Upper lobe of left lung (tissue), 6 donors: ENCODE measurements around the gene TMPRSS5. TPM values are rescaled to one million over a fixed set of nuclear protein-coding genes. Genes with fewer than 3 reads are reported as not detected.

Source experiments
- ATAC-seq, 2 donors: fragments of 200-7000 bp; cut with Tn5 transposase; one replicate each; pipeline ENCODE4 v1.9.1; 2022; ENCODE audit warnings: mild to moderate bottlenecking in 2 of 2, moderate library complexity in 2 of 2; ENCODE audit not compliant: low FRiP score in 2 of 2
- DNase-seq, 2 donors: peaks; one replicate each; pipeline ENCODE4 v3.0.0-alpha.2; 2019 to 2020
- H3K27ac ChIP-seq, 4 donors: fragments of 200-600 bp; sonication (generic); one replicate each; pipeline ENCODE4 v1.5.1; 2016 to 2019
- H3K27me3 ChIP-seq, 4 donors: fragments of 200-600 bp; sonication (generic); one replicate each; pipeline ENCODE4 v1.5.1; 2017 to 2019
- H3K36me3 ChIP-seq, 4 donors: fragments of 200-600 bp; sonication (generic); one replicate each; pipeline ENCODE4 v1.5.1; 2016 to 2019
- H3K4me1 ChIP-seq, 4 donors: fragments of 200-600 bp; sonication (generic); one replicate each; pipeline ENCODE4 v1.5.1; 2018 to 2019
- H3K4me3 ChIP-seq, 4 donors: fragments of 200-600 bp; sonication (generic); one replicate each; pipeline ENCODE4 v1.5.1; 2017 to 2019; ENCODE audit warnings: mild to moderate bottlenecking in 2 of 4, moderate library complexity in 1 of 4
- H3K9me3 ChIP-seq, 4 donors: fragments of 200-600 bp; sonication (generic); one replicate each; pipeline ENCODE4 v1.5.1; 2018 to 2019
- EP300 ChIP-seq, 4 donors: sonication (generic); formaldehyde crosslinking; IDR thresholded peaks; one replicate each; pipeline ENCODE4 v1.5.1; 2017; ENCODE audit warnings: antibody characterized with exemption in 4 of 4, control low read depth in 2 of 4
- POLR2A ChIP-seq, 4 donors: fragments of 450-650 bp; IDR thresholded peaks; one replicate each; pipeline ENCODE4 v1.5.1; 2016 to 2017; ENCODE audit warnings: antibody characterized with exemption in 4 of 4, mild to moderate bottlenecking in 2 of 4
- POLR2AphosphoS5 ChIP-seq, 2 donors: sonication (generic); formaldehyde crosslinking; IDR thresholded peaks; one replicate each; pipeline ENCODE4 v1.5.1; 2017; ENCODE audit warnings: antibody characterized with exemption in 2 of 2
- WGBS, 2 donors: methylation state at CpG; one replicate each; pipeline ENCODE4 v1.1.5; 2017 to 2018; 5-methylcytosine and 5-hydroxymethylcytosine counted together
- total RNA-seq, 6 donors: library from RNA; depleted of rRNA in 4 of 6; stranded (reverse); fragments of >200 nt in 4 of 6; gene quantifications; one replicate each; pipeline versions ENCODE4 v1.1.0 to v1.2.1, GENCODE V29; 2016 to 2021
- TF ChIP-seq, protein P1 (sequence below), 6 experiments: fragments of 450-650 bp in 4 of 6; fragments of 200-600 bp in 2 of 6; sonication (generic) in 2 of 6; IDR thresholded peaks; one replicate each; pipeline ENCODE4 v1.5.1; 2016 to 2019; ENCODE audit warnings: antibody characterized with exemption in 6 of 6
- donor health status: DM: no; HTN: no; CAD: no; lungs with moderate emphysema.
- donor health status: DM: no; HTN: yes; CAD: no; lungs with severe emphysema.

TMPRSS5 gene
- total RNA-seq, 6 donors from 2014 or later, result 0.61 to 2.4 (median 0.85) TPM; not detected in 2

DNA sequence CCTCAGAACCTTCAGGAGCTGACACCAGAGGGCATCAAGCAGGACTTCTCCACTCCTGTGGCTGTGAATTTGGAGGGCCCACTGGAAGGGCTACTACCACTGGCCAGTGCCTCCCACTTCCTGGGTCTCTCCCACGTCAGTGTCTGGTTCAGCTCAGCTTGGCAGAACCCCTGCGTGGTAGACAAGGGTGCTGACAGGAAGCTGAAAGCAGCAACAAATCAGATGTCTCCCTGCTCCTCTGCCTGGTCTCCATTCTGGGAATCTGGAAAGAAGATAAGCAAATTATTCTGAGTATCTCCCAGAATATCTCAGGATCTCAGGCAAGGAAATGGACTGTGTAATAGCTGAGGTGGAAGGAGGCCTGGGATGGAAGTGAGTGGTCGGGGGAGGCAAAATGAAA lies 61.5 kb downstream of the TMPRSS5 start:
- Histone ChIP-seq H3K4me3 (no peak overlapping the region), H3K27ac (no peak overlapping the region), H3K4me1 (no peaks in the 10 kb centered on the region), H3K9me3 (peaks cover 0 to 5% (median 0%) of the 10 kb centered on the region in 4 donors), H3K36me3 (no peaks in the 10 kb centered on the region), H3K27me3 (no peaks in the 10 kb centered on the region)
- WGBS, 2 donors, result 73 to 92% methylated on average over 2 to 3 of the region's 3 CpGs
- TF ChIP-seq, protein P1, sequence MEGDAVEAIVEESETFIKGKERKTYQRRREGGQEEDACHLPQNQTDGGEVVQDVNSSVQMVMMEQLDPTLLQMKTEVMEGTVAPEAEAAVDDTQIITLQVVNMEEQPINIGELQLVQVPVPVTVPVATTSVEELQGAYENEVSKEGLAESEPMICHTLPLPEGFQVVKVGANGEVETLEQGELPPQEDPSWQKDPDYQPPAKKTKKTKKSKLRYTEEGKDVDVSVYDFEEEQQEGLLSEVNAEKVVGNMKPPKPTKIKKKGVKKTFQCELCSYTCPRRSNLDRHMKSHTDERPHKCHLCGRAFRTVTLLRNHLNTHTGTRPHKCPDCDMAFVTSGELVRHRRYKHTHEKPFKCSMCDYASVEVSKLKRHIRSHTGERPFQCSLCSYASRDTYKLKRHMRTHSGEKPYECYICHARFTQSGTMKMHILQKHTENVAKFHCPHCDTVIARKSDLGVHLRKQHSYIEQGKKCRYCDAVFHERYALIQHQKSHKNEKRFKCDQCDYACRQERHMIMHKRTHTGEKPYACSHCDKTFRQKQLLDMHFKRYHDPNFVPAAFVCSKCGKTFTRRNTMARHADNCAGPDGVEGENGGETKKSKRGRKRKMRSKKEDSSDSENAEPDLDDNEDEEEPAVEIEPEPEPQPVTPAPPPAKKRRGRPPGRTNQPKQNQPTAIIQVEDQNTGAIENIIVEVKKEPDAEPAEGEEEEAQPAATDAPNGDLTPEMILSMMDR (IDR thresholded peaks at IDR 0.05), result no peak
- TF ChIP-seq POLR2A (IDR thresholded peaks at IDR 0.05), result no peak
- DNase-seq (no peak), ATAC-seq (no peak)

DNA sequence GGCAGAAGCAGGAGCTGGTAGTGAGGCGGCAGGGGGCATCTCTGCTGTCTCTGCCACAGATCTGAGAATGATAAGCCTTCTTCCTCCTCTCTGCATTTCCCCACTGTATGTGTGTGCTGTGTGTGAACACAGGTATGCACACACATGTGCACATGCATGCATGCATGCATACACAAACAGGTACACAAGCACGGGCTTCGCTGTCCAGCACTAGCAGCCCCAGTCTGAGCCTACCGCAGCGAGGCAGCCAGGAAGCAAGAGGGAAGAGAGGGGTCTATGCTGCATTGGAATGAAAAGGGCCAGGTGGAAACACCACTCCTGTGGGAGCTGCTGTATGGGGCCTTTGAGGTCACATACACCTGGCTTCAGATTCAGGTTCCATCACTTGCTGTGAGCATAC lies 62.4 kb downstream of the TMPRSS5 start:
- Histone ChIP-seq H3K36me3 (no peaks in the 10 kb centered on the region), H3K27me3 (no peaks in the 10 kb centered on the region), H3K4me1 (no peaks in the 10 kb centered on the region), H3K9me3 (no peaks in the 10 kb centered on the region), H3K27ac (no peak overlapping the region), H3K4me3 (no peak overlapping the region)
- TF ChIP-seq POLR2A (IDR thresholded peaks at IDR 0.05), result no peak
- no peak for TF ChIP-seq EP300 (IDR thresholded peaks at IDR 0.05)
- TF ChIP-seq, protein P1 (IDR thresholded peaks at IDR 0.05), result no peak
- TF ChIP-seq POLR2AphosphoS5 (IDR thresholded peaks at IDR 0.05), result no peak
- 77 to 86% methylated on average over 5 of the region's 5 CpGs for WGBS, 2 donors
- ATAC-seq (no peak), DNase-seq (no peak)

DNA sequence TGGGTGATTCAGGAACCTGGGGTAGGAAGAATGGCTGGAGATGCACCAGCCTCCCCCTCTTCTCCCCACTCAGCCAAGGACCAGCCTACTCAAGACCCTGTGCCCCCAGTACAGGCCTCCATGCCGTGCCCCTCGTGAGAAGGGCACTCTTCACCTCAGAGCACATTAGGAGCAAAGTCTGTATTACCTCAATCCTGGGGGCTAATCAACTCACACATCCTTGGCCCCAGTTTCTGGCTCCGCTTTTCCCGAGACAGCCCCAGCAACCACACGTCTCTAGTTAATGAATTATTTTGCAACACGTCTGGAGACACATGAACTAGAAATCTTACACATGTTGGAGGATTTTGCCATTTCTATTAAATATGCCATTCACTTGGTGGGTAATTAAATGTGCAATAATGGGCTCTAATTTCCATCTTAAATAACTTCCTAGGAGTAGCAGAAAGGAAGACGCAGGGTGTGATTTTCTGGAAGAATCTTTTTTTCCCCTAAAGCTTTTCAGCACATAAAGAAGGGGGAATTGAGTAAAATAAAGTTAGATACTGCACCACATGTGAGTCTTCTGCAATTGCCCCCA lies 63.0 kb downstream of the TMPRSS5 start:
- no peaks in the 10 kb centered on the region for H3K27me3 ChIP-seq
- H3K27ac ChIP-seq, result no peak overlapping the region
- ATAC-seq, result no peak
- no peaks in the 10 kb centered on the region for H3K36me3 ChIP-seq
- no peak overlapping the region for H3K4me3 ChIP-seq
- TF ChIP-seq, protein P1 (IDR thresholded peaks at IDR 0.05), result no peak
- TF ChIP-seq POLR2AphosphoS5 (IDR thresholded peaks at IDR 0.05), result no peak
- no peak for TF ChIP-seq POLR2A (IDR thresholded peaks at IDR 0.05)
- no peak for TF ChIP-seq EP300 (IDR thresholded peaks at IDR 0.05)
- no peaks in the 10 kb centered on the region for H3K9me3 ChIP-seq
- DNase-seq, result no peak
- H3K4me1 ChIP-seq, result no peaks in the 10 kb centered on the region
- 69 to 83% methylated on average over 7 of the region's 7 CpGs for WGBS, 2 donors

DNA sequence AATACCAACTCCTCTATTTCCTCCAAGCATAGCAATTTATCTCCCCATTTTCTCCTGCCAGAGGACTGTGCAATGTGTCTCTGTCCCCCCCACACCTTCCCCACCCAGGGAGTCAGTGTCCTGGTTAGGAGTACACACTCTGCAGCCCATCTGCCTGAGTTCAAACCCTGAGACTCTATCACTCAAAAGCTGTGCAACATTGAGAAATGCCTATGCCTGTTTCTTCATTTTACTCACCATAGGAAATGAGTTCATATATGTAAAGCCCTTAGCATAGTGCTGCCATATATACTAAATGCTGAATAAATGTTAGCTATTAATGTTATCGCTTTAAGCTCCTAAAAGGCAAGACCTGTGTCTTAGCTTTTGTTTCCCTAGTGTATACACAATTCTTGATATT lies 64.0 kb downstream of the TMPRSS5 start:
- H3K4me1 ChIP-seq, result no peaks in the 10 kb centered on the region
- ATAC-seq, result no peak
- no peaks in the 10 kb centered on the region for H3K27me3 ChIP-seq
- H3K4me3 ChIP-seq, result no peak overlapping the region
- TF ChIP-seq POLR2AphosphoS5 (IDR thresholded peaks at IDR 0.05), result no peak
- TF ChIP-seq EP300 (IDR thresholded peaks at IDR 0.05), result no peak
- TF ChIP-seq, protein P1 (IDR thresholded peaks at IDR 0.05), result no peak
- no peak for TF ChIP-seq POLR2A (IDR thresholded peaks at IDR 0.05)
- WGBS, 2 donors, result 92 to 97% methylated on average over 1 of the region's 1 CpG
- DNase-seq, result no peak
- H3K27ac ChIP-seq, result no peak overlapping the region
- H3K9me3 ChIP-seq, result no peaks in the 10 kb centered on the region
- no peaks in the 10 kb centered on the region for H3K36me3 ChIP-seq

GRCh38 chr11:113638376-113638775 lies 67.7 kb downstream of the TMPRSS5 start:
- H3K27ac ChIP-seq, result no peak overlapping the region
- 83 to 90% methylated on average over 2 to 9 of the region's 9 CpGs for WGBS, 2 donors
- H3K27me3 ChIP-seq, result no peaks in the 10 kb centered on the region
- H3K4me3 ChIP-seq, result no peak overlapping the region
- H3K9me3 ChIP-seq, result no peaks in the 10 kb centered on the region
- ATAC-seq (no peak), DNase-seq (peak in 1 of 2 donors; percentile 13)
- TF ChIP-seq, protein P1 (IDR thresholded peaks at IDR 0.05), result no peak
- TF ChIP-seq EP300 (IDR thresholded peaks at IDR 0.05) (no peak), POLR2AphosphoS5 (IDR thresholded peaks at IDR 0.05) (no peak)
- H3K36me3 ChIP-seq, result no peaks in the 10 kb centered on the region
- no peaks in the 10 kb centered on the region for H3K4me1 ChIP-seq
